Measurements from ENCODE around the gene ZEB1. TPM values are rescaled to one million over a fixed set of nuclear protein-coding genes. Genes with fewer than 3 reads are reported as not detected.

ZEB1 gene
- total RNA-seq, 1 donor from 2014 or later, result 82.7 TPM

GRCh38 chr10:31515116-31515515, 196.1 kb downstream of the ZEB1 start:
- TF ChIP-seq POLR2A (IDR thresholded peaks at IDR 0.05), result no peak
- TF ChIP-seq, protein P1, sequence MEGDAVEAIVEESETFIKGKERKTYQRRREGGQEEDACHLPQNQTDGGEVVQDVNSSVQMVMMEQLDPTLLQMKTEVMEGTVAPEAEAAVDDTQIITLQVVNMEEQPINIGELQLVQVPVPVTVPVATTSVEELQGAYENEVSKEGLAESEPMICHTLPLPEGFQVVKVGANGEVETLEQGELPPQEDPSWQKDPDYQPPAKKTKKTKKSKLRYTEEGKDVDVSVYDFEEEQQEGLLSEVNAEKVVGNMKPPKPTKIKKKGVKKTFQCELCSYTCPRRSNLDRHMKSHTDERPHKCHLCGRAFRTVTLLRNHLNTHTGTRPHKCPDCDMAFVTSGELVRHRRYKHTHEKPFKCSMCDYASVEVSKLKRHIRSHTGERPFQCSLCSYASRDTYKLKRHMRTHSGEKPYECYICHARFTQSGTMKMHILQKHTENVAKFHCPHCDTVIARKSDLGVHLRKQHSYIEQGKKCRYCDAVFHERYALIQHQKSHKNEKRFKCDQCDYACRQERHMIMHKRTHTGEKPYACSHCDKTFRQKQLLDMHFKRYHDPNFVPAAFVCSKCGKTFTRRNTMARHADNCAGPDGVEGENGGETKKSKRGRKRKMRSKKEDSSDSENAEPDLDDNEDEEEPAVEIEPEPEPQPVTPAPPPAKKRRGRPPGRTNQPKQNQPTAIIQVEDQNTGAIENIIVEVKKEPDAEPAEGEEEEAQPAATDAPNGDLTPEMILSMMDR (IDR thresholded peaks at IDR 0.05), result no peak
- TF ChIP-seq POLR2AphosphoS5 (IDR thresholded peaks at IDR 0.05; ENCODE audit: insufficient read depth in 1 of 2, low read depth in 1 of 2), result no peak

DNA sequence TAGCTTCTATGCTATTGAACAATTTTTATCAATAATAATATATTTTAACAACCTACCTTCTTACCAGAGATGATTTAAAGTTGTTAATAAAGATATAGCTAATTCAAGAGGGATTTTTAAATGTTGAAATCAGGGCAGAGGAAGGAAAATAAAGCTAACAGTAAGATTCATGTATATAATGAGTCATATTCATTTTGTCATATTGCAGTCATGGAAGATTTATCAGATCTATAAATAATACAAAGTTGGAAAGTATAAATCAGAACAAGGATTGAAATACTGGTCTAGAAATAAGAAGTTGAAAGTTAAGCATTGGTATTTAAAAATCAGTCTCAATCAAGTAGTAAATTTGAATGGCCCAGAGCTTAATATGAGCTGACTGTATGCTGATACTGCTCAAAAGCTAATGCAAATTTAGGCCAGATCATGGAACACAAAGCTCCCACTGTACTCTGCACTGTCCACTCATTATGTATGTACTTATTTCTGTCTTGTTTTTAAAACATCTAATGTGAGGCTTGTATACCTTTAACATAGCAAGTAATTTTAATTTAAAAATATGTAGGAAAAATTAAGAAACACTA, 196.9 kb downstream of the ZEB1 start:
- Histone ChIP-seq H3K27me3 (no peaks in the 10 kb centered on the region), H3K36me3 (peaks cover 0 to 28% of the 10 kb centered on the region in 2 donors), H3K4me1 (no peaks in the 10 kb centered on the region), H3K27ac (no peak overlapping the region), H3K9me3 (no peaks in the 10 kb centered on the region), H3K4me3 (no peak overlapping the region)
- no peak for DNase-seq (ENCODE audit: extremely low spot score in 2 of 2)
- intact Hi-C loops (cut with DNase I), result no loop called here
- TF ChIP-seq POLR2A (IDR thresholded peaks at IDR 0.05) (no peak), POLR2AphosphoS5 (IDR thresholded peaks at IDR 0.05; ENCODE audit: insufficient read depth in 1 of 2, low read depth in 1 of 2) (no peak)
- TF ChIP-seq, protein P1 (IDR thresholded peaks at IDR 0.05), result no peak

More at GRCh38 chr10:31515116-31515515, 196.1 kb downstream of the ZEB1 start:
- Histone ChIP-seq H3K27ac (no peak overlapping the region), H3K36me3 (peaks cover 0 to 27% of the 10 kb centered on the region in 2 donors), H3K9me3 (no peaks in the 10 kb centered on the region), H3K27me3 (no peaks in the 10 kb centered on the region), H3K4me1 (no peaks in the 10 kb centered on the region), H3K4me3 (no peak overlapping the region)
- DNase-seq (ENCODE audit: extremely low spot score in 2 of 2), result no peak
- intact Hi-C loops (cut with DNase I), result no loop called here

DNA sequence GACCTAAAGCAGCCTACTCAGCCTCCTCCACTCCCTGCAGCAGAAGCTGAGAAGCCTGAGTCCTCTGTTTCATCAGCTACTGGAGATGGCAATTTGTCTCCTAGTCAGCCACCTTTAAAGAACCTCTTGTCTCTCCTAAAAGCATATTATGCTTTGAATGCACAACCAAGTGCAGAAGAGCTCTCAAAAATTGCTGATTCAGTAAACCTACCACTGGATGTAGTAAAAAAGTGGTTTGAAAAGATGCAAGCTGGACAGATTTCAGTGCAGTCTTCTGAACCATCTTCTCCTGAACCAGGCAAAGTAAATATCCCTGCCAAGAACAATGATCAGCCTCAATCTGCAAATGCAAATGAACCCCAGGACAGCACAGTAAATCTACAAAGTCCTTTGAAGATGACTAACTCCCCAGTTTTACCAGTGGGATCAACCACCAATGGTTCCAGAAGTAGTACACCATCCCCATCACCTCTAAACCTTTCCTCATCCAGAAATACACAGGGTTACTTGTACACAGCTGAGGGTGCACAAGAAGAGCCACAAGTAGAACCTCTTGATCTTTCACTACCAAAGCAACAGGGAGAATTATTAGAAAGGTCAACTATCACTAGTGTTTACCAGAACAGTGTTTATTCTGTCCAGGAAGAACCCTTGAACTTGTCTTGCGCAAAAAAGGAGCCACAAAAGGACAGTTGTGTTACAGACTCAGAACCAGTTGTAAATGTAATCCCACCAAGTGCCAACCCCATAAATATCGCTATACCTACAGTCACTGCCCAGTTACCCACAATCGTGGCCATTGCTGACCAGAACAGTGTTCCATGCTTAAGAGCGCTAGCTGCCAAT, 202.2 kb downstream of the ZEB1 start:
- TF ChIP-seq POLR2AphosphoS5 (IDR thresholded peaks at IDR 0.05; ENCODE audit: insufficient read depth in 1 of 2, low read depth in 1 of 2), result no peak
- TF ChIP-seq, protein P1 (IDR thresholded peaks at IDR 0.05), result no peak
- TF ChIP-seq POLR2A (IDR thresholded peaks at IDR 0.05), result no peak
- DNase-seq (ENCODE audit: extremely low spot score in 2 of 2), result no peak
- no peak overlapping the region for H3K27ac ChIP-seq
- H3K9me3 ChIP-seq, result no peaks in the 10 kb centered on the region
- H3K4me1 ChIP-seq, result no peaks in the 10 kb centered on the region
- intact Hi-C loops (cut with DNase I), result no loop called here
- H3K27me3 ChIP-seq, result no peaks in the 10 kb centered on the region
- H3K36me3 ChIP-seq, result peaks cover 0 to 29% of the 10 kb centered on the region in 2 donors
- H3K4me3 ChIP-seq, result no peak overlapping the region

DNA sequence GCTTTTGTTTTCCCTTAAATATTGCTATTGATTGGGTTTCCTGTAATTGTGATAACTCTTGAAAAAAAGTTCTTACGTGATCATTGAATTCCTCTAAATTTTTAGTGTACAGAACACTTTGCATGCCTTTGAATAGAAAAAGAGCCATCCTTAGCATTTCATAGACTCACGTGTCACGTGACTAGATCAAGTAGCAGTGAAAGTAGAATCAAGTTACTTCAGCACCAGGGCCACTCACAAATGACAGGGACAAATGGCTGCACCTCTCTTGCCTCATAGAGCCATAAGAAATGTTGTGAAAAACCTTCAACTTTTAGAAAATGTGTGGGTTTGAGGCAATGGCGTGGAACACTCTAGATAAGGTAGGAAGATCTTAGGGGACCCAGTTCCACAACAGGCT, 203.8 kb downstream of the ZEB1 start:
- intact Hi-C loops (cut with DNase I), result no loop called here
- no peak for DNase-seq (ENCODE audit: extremely low spot score in 2 of 2)
- TF ChIP-seq, protein P1 (IDR thresholded peaks at IDR 0.05), result no peak
- no peak for TF ChIP-seq POLR2AphosphoS5 (IDR thresholded peaks at IDR 0.05; ENCODE audit: insufficient read depth in 1 of 2, low read depth in 1 of 2)
- TF ChIP-seq POLR2A (IDR thresholded peaks at IDR 0.05), result no peak
- Histone ChIP-seq H3K4me1 (no peaks in the 10 kb centered on the region), H3K4me3 (no peak overlapping the region), H3K9me3 (no peaks in the 10 kb centered on the region), H3K27ac (no peak overlapping the region), H3K27me3 (no peaks in the 10 kb centered on the region), H3K36me3 (peaks cover 0 to 29% of the 10 kb centered on the region in 2 donors)

- H3K4me1 ChIP-seq, result no peaks in the 10 kb centered on the region
- no peak overlapping the region for H3K27ac ChIP-seq
- TF ChIP-seq, protein P1 (IDR thresholded peaks at IDR 0.05), result no peak
- TF ChIP-seq POLR2AphosphoS5 (IDR thresholded peaks at IDR 0.05; ENCODE audit: insufficient read depth in 1 of 2, low read depth in 1 of 2) (no peak), POLR2A (IDR thresholded peaks at IDR 0.05) (no peak)
- H3K27me3 ChIP-seq, result no peaks in the 10 kb centered on the region
- H3K9me3 ChIP-seq, result no peaks in the 10 kb centered on the region
- H3K4me3 ChIP-seq, result no peak overlapping the region
- peaks cover 0 to 29% of the 10 kb centered on the region in 2 donors for H3K36me3 ChIP-seq
- DNase-seq (ENCODE audit: extremely low spot score in 2 of 2), result no peak
- intact Hi-C loops (cut with DNase I), result no loop called here
Measured at GRCh38 chr10:31524460-31524859, 205.4 kb downstream of the ZEB1 start.

Data from vagina (tissue), 2 donors.